H1 (cell line): ENCODE results near the gene CEP152. TPM values are rescaled to one million over a fixed set of nuclear protein-coding genes. Genes with fewer than 3 reads are reported as not detected.

Experiments used
- CTCF ChIA-PET: fragments of 300-600 bp; sonication (Branson Sonifier 250); formaldehyde crosslinking; loops from one replicate; lab custom pipeline; 2021; ENCODE audit not compliant: partially characterized antibody; lab: Charles Lee
- POLR2A ChIA-PET: fragments of 300-600 bp; sonication (Branson Sonifier 250); formaldehyde crosslinking; loops from one replicate; lab custom pipeline; 2021; ENCODE audit warnings: inconsistent platforms; ENCODE audit not compliant: partially characterized antibody; lab: Charles Lee
- DNase-seq, 2 experiments: peaks; one replicate each; pipeline versions ENCODE4 v3.0.0 to v3.0.0-alpha.2; 2010 to 2022; ENCODE audit warnings: low spot score in 2 of 2, low read depth in 1 of 2, mixed read lengths in 1 of 2
- FAIRE-seq: peaks from 2 replicates; lab custom pipeline; 2011; peaks lifted over from hg19 to GRCh38; lab: Jason Lieb, UNC
- H2AFZ ChIP-seq: 2 replicates; pipeline ENCODE4 v1.8.1; 2012; ENCODE audit warnings: low read length, inconsistent platforms
- H2AK5ac ChIP-seq: 2 replicates; pipeline ENCODE4 v1.6.1; 2013; ENCODE audit warnings: low read depth, low read length
- H2BK120ac ChIP-seq: replicated peaks from 2 replicates; pipeline ENCODE3; 2013; ENCODE audit warnings: low read depth, low read length, inconsistent platforms
- H2BK12ac ChIP-seq: 2 replicates; pipeline ENCODE4 v1.6.1; 2013; ENCODE audit warnings: low read depth, low read length
- H2BK15ac ChIP-seq: 2 replicates; pipeline ENCODE4 v1.6.1; 2013; ENCODE audit warnings: low read length
- H2BK20ac ChIP-seq: 2 replicates; pipeline ENCODE4 v1.6.1; 2013; ENCODE audit warnings: low read length
- H2BK5ac ChIP-seq: 2 replicates; pipeline ENCODE4 v1.6.1; 2013; ENCODE audit warnings: low read depth, low read length
- H3K14ac ChIP-seq: 2 replicates; pipeline ENCODE4 v1.6.1; 2013; ENCODE audit warnings: inconsistent platforms; ENCODE audit not compliant: insufficient read length
- H3K18ac ChIP-seq: 2 replicates; pipeline ENCODE4 v1.6.1; 2013; ENCODE audit warnings: low read length; ENCODE audit errors: extremely low read depth
- H3K23ac ChIP-seq: 2 replicates; pipeline ENCODE4 v1.6.1; 2013; ENCODE audit warnings: inconsistent platforms; ENCODE audit not compliant: insufficient read length
- H3K23me2 ChIP-seq: 2 replicates; pipeline ENCODE4 v1.6.1; 2013; ENCODE audit warnings: low read depth, low read length
- H3K27ac ChIP-seq: 2 replicates; pipeline ENCODE4 v1.6.1; 2011; ENCODE audit warnings: low read depth, low read length, inconsistent platforms
- H3K27me3 ChIP-seq, 4 experiments: replicated peaks in 1 of 4; 1 replicate in 1 of 4; 2 replicates in 3 of 4; pipeline versions ENCODE4 v1.6.1 to v1.8.1; 2011 to 2013; ENCODE audit warnings: low read length in 3 of 4, mild to moderate bottlenecking in 3 of 4, inconsistent platforms in 2 of 4, mixed read lengths in 2 of 4, moderate library complexity in 1 of 4; ENCODE audit not compliant: control insufficient read depth in 3 of 4, insufficient read depth in 3 of 4; ENCODE audit errors: extremely low read depth in 1 of 4
- H3K36me3 ChIP-seq, 4 experiments: 2 replicates each; pipeline versions ENCODE4 v1.6.1 to v1.8.1; 2011 to 2013; ENCODE audit warnings: mild to moderate bottlenecking in 4 of 4, low read length in 3 of 4, moderate library complexity in 2 of 4, control low read depth in 1 of 4, inconsistent platforms in 1 of 4; ENCODE audit not compliant: insufficient read depth in 4 of 4, control insufficient read depth in 2 of 4
- H3K4ac ChIP-seq: replicated peaks from 2 replicates; pipeline ENCODE3; 2013; ENCODE audit warnings: low read length, low read depth, mixed read lengths, inconsistent platforms; ENCODE audit not compliant: insufficient read length
- H3K4me1 ChIP-seq, 4 experiments: replicated peaks in 1 of 4; 1 replicate in 1 of 4; 2 replicates in 3 of 4; pipeline versions ENCODE4 v1.6.1 to v1.8.1; 2011 to 2013; ENCODE audit warnings: low read length in 3 of 4, inconsistent platforms in 2 of 4, mixed read lengths in 1 of 4; ENCODE audit not compliant: insufficient read depth in 4 of 4, control insufficient read depth in 3 of 4
- H3K4me2 ChIP-seq, 2 experiments: 2 replicates each; pipeline versions ENCODE4 v1.6.1 to v1.8.1; 2011 to 2013; ENCODE audit warnings: low read depth in 2 of 2, low read length in 2 of 2, control low read depth in 1 of 2, inconsistent platforms in 1 of 2, mild to moderate bottlenecking in 1 of 2; ENCODE audit not compliant: insufficient read depth in 1 of 2
- H3K4me3 ChIP-seq, 4 experiments: fragments of 200-600, 300-600 bp in 1 of 4; sonication (generic), shearing (Covaris generic), sonication (Bioruptor Twin) in 1 of 4; 2 replicates each; pipeline versions ENCODE4 v1.5.1 to v1.8.1; 2011 to 2016; ENCODE audit warnings: low read length in 4 of 4, low read depth in 3 of 4, control low read depth in 2 of 4, inconsistent platforms in 2 of 4, mild to moderate bottlenecking in 2 of 4, mixed read lengths in 1 of 4, moderate library complexity in 1 of 4; ENCODE audit not compliant: insufficient read depth in 2 of 4; ENCODE audit errors: extremely low read depth in 1 of 4
- H3K56ac ChIP-seq: replicated peaks from 2 replicates; pipeline ENCODE3; 2013; ENCODE audit warnings: low read depth, mild to moderate bottlenecking, mixed read lengths, low read length, inconsistent platforms; ENCODE audit not compliant: insufficient read length
- H3K79me1 ChIP-seq: 2 replicates; pipeline ENCODE4 v1.6.1; 2013; ENCODE audit warnings: low read depth, low read length, control low read depth
- H3K79me2 ChIP-seq, 2 experiments: 2 replicates each; pipeline versions ENCODE4 v1.6.1 to v1.8.1; 2012 to 2013; ENCODE audit warnings: low read length in 2 of 2, mild to moderate bottlenecking in 2 of 2, inconsistent platforms in 1 of 2; ENCODE audit not compliant: insufficient read depth in 2 of 2, control insufficient read depth in 1 of 2
- H3K9ac ChIP-seq, 4 experiments: replicated peaks in 1 of 4; 1 replicate in 1 of 4; 2 replicates in 3 of 4; pipeline versions ENCODE4 v1.6.1 to v1.8.1; 2011 to 2013; ENCODE audit warnings: low read depth in 3 of 4, low read length in 3 of 4, control low read depth in 2 of 4, mild to moderate bottlenecking in 2 of 4, moderate library complexity in 2 of 4, inconsistent platforms in 1 of 4; ENCODE audit errors: extremely low read depth in 1 of 4
- H3K9me3 ChIP-seq, 2 experiments: 2 replicates each; pipeline versions ENCODE4 v1.6.1 to v1.8.1; 2012 to 2013; ENCODE audit warnings: mild to moderate bottlenecking in 2 of 2, moderate library complexity in 2 of 2, control low read depth in 1 of 2, inconsistent platforms in 1 of 2, low read depth in 1 of 2, low read length in 1 of 2, mixed read lengths in 1 of 2; ENCODE audit not compliant: insufficient read depth in 2 of 2
- H4K20me1 ChIP-seq, 2 experiments: replicated peaks in 1 of 2; 2 replicates each; pipeline versions ENCODE3 to v1.8.1; 2011 to 2013; ENCODE audit warnings: inconsistent platforms in 2 of 2, low read length in 2 of 2, mild to moderate bottlenecking in 1 of 2; ENCODE audit not compliant: insufficient read depth in 2 of 2, control insufficient read depth in 1 of 2
- H4K5ac ChIP-seq: 2 replicates; pipeline ENCODE4 v1.6.1; 2013; ENCODE audit warnings: low read length, low read depth, mixed read lengths, inconsistent platforms; ENCODE audit not compliant: insufficient read length
- H4K8ac ChIP-seq: 2 replicates; pipeline ENCODE4 v1.8.0; 2013; ENCODE audit warnings: mild to moderate bottlenecking, moderate library complexity, low read length, inconsistent platforms; ENCODE audit not compliant: insufficient read depth; ENCODE audit errors: extremely low read depth
- H4K91ac ChIP-seq: replicated peaks from 2 replicates; pipeline ENCODE3; 2013; ENCODE audit warnings: low read length, mixed read lengths, inconsistent platforms; ENCODE audit not compliant: insufficient read length
- CREB1 ChIP-seq: IDR thresholded peaks from 2 replicates; pipeline ENCODE4 v1.6.1; 2012; ENCODE audit warnings: inconsistent platforms
- CTCF ChIP-seq, 3 experiments: IDR thresholded peaks; 1 replicate in 2 of 3; 2 replicates in 1 of 3; pipeline versions ENCODE4 v1.5.1 to v1.6.1; 2011; ENCODE audit warnings: low read length in 3 of 3, mild to moderate bottlenecking in 3 of 3, inconsistent platforms in 2 of 3, low read depth in 1 of 3, moderate library complexity in 1 of 3; ENCODE audit not compliant: insufficient read depth in 1 of 3; ENCODE audit errors: control extremely low read depth in 1 of 3
- FOSL1 ChIP-seq: IDR thresholded peaks from 2 replicates; pipeline ENCODE4 v1.6.1; 2011; ENCODE audit warnings: mild to moderate bottlenecking, low read depth, low read length, moderate library complexity; ENCODE audit not compliant: insufficient read depth
- KDM4A ChIP-seq: IDR thresholded peaks from one replicate; pipeline ENCODE4 v1.7.1; 2012; ENCODE audit warnings: low read depth, mild to moderate bottlenecking, moderate library complexity, low read length, inconsistent platforms; ENCODE audit not compliant: severe bottlenecking
- NANOG ChIP-seq: IDR thresholded peaks from 2 replicates; pipeline ENCODE4 v1.6.1; 2011; ENCODE audit warnings: low read length, low read depth, mild to moderate bottlenecking, inconsistent platforms; ENCODE audit not compliant: insufficient read depth, poor library complexity, severe bottlenecking
- POLR2A ChIP-seq, 2 experiments: IDR thresholded peaks; 1 replicate in 1 of 2; 2 replicates in 1 of 2; pipeline ENCODE4 v1.6.1; 2011; ENCODE audit warnings: low read depth in 2 of 2, low read length in 2 of 2, mild to moderate bottlenecking in 2 of 2; ENCODE audit errors: control extremely low read depth in 1 of 2
- POU5F1 ChIP-seq: IDR thresholded peaks from 2 replicates; pipeline ENCODE4 v1.6.1; 2011; ENCODE audit warnings: low read depth, mild to moderate bottlenecking, low read length, moderate library complexity
- RNF2 ChIP-seq: fragments of 200-900, 300-1000 bp; sonication (generic); IDR thresholded peaks from 2 replicates; pipeline ENCODE4 v1.7.1; 2016; ENCODE audit warnings: borderline replicate concordance, low read depth, mild to moderate bottlenecking, antibody characterized with exemption, low read length; ENCODE audit not compliant: poor library complexity, severe bottlenecking; ENCODE audit errors: missing control alignments
- SP2 ChIP-seq: IDR thresholded peaks from 2 replicates; pipeline ENCODE4 v1.6.1; 2012; ENCODE audit warnings: mild to moderate bottlenecking, low read length, inconsistent platforms
- TAF1 ChIP-seq: IDR thresholded peaks from 2 replicates; pipeline ENCODE4 v1.6.1; 2011; ENCODE audit warnings: mild to moderate bottlenecking, low read depth, low read length
- TCF12 ChIP-seq: IDR thresholded peaks from 2 replicates; pipeline ENCODE4 v1.6.1; 2011; ENCODE audit warnings: low read depth, mild to moderate bottlenecking, low read length
- WGBS, 2 experiments: shearing (Covaris generic) in 1 of 2; methylation state at CpG; one replicate each; pipeline versions ENCODE4 v1.1.6 to v1.1.7; 2013 to 2015; ENCODE audit warnings: low lambda C conversion rate in 2 of 2, mixed read lengths in 2 of 2, inconsistent platforms in 1 of 2, low coverage in 1 of 2, missing lambda C conversion rate in 1 of 2; ENCODE audit not compliant: insufficient replicate concordance in 2 of 2, insufficient coverage in 1 of 2, insufficient read length in 1 of 2; ENCODE audit errors: extremely low coverage in 1 of 2, missing lambda C conversion rate in 1 of 2; 5-methylcytosine and 5-hydroxymethylcytosine counted together
- polyA plus RNA-seq, 7 experiments: library from polyadenylated mRNA; depleted of rRNA in 3 of 7; stranded (reverse) in 5 of 7; unstranded in 2 of 7; fragments of >200 nt in 5 of 7; fragments of 200-250 nt in 2 of 7; gene quantifications; 1 replicate in 5 of 7; 2 replicates in 1 of 7; 4 replicates in 1 of 7; pipeline versions ENCODE4 v1.2.1 to v1.2.3, GENCODE V29; 2011 to 2013; ENCODE audit warnings: missing spikeins in 2 of 7, mixed read lengths in 2 of 7
- total RNA-seq: library from RNA; stranded (reverse); fragmentation: NEBNext Ultra II Directional; extraction: Animal tissue kit (Norgen Biotek cat#: 25700); gene quantifications from 2 replicates; pipeline ENCODE4 v1.2.1, GENCODE V29; 2021

CEP152 gene
- total and polyA plus RNA-seq, 2 of the 8 experiments (the other 6 are each of a cell fraction or from before 2014, with no cell fraction given): 1.4 to 16.2 TPM

GRCh38 chr15:48775546-48775945, 35.3 kb downstream of the CEP152 start:
- FAIRE-seq (no peak), DNase-seq (no peak)
- Histone ChIP-seq H3K56ac (no peak overlapping the region), H3K4me3 (no peak overlapping the region), H3K79me2 (no peaks in the 10 kb centered on the region), H2BK120ac (no peak overlapping the region), H4K20me1 (no peaks in the 10 kb centered on the region), H3K23ac (no peak overlapping the region), H3K18ac (no peak overlapping the region), H2BK5ac (no peak overlapping the region), H3K27ac (no peak overlapping the region), H3K36me3 (peaks cover 0 to 19% (median 2%) of the 10 kb centered on the region in 4 experiments; a peak in 3 of 8 replicates), H2BK15ac (no peak overlapping the region), H3K9me3 (no peaks in the 10 kb centered on the region), H2AK5ac (no peak overlapping the region), H2BK20ac (no peak overlapping the region), H4K91ac (no peak overlapping the region), H3K4me1 (no peaks in the 10 kb centered on the region), H3K79me1 (no peaks in the 10 kb centered on the region), H4K5ac (no peak overlapping the region), H3K9ac (no peak overlapping the region), H4K8ac (no peak overlapping the region), H3K4me2 (no peak overlapping the region), H3K14ac (no peak overlapping the region), H2BK12ac (no peak overlapping the region), H3K4ac (no peak overlapping the region), H3K27me3 (peaks cover 0 to under 1% (median 0%) of the 10 kb centered on the region in 4 experiments; a peak in 1 of 7 replicates), H2AFZ (no peak overlapping the region), H3K23me2 (no peaks in the 10 kb centered on the region; the same call in 1 of the 2 replicates)
- TF ChIP-seq TCF12 (no peak), KDM4A (no peak), TAF1 (no peak), NANOG (no peak), SP2 (no peak), RNF2 (no peak), POU5F1 (no peak), CREB1 (no peak), CTCF (IDR thresholded peaks at IDR 0.05; ENCODE audit: control extremely low read depth in 1 of 3, insufficient read depth in 1 of 3, low read depth in 1 of 3, low read length in 3 of 3) (no peak), POLR2A (IDR thresholded peaks at IDR 0.05; ENCODE audit: control extremely low read depth in 1 of 2, low read depth in 2 of 2, low read length in 2 of 2) (no peak), FOSL1 (no peak)
- POLR2A ChIA-PET: no interaction called here
- CTCF ChIA-PET: interaction anchor here (0.7 kb wide), 1 partner anchor 402 kb away, joined by 3 read pairs; no protein-coding TSS in a partner anchor
- 96% methylated on average over 2 of the region's 2 CpGs; no CpG with 5 or more reads in 1 of the 2 experiments for WGBS, 2 experiments
